Gastroesophageal sphincter (tissue), 3 donors: Measurements from ENCODE around the gene ZNF521.

Source experiments
- EP300 ChIP-seq: sonication (generic); formaldehyde crosslinking; IDR thresholded peaks from one replicate; pipeline ENCODE4 v1.6.1; 2017; ENCODE audit warnings: antibody characterized with exemption, mild to moderate bottlenecking
- POLR2A ChIP-seq, 2 donors: fragments of 450-650 bp; IDR thresholded peaks; one replicate each; pipeline ENCODE4 v1.6.1; 2017; ENCODE audit warnings: antibody characterized with exemption in 2 of 2, mild to moderate bottlenecking in 2 of 2, moderate library complexity in 1 of 2
- POLR2AphosphoS5 ChIP-seq: sonication (generic); formaldehyde crosslinking; IDR thresholded peaks from one replicate; pipeline ENCODE4 v1.6.1; 2017; ENCODE audit warnings: antibody characterized with exemption
- TF ChIP-seq, protein P1 (sequence below), 4 experiments: fragments of 200-600 bp in 2 of 4; fragments of 450-650 bp in 2 of 4; sonication (generic) in 1 of 4; IDR thresholded peaks; one replicate each; pipeline ENCODE4 v1.5.1; 2017 to 2019; ENCODE audit warnings: antibody characterized with exemption in 4 of 4, mild to moderate bottlenecking in 2 of 4, moderate library complexity in 2 of 4

DNA sequence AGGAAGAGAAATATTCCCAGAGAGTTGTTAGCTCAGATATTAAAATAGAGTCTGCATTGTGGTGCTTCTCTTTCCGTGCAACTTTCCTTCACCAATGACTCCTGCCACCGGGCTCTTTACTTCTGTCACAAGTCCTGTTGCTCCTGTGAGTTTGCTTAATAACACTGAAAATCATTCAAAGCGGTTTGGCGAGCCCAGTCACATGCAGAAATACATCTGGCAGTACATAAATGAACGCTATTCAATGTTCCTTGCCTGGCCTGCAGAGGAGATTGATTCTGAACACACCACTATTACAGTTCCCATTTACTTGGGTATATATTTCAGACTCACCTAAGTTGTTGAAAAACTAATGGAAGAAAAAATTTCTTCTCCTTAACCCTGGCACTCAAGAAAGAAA, 276.6 kb downstream of the ZNF521 start:
- TF ChIP-seq, protein P1, sequence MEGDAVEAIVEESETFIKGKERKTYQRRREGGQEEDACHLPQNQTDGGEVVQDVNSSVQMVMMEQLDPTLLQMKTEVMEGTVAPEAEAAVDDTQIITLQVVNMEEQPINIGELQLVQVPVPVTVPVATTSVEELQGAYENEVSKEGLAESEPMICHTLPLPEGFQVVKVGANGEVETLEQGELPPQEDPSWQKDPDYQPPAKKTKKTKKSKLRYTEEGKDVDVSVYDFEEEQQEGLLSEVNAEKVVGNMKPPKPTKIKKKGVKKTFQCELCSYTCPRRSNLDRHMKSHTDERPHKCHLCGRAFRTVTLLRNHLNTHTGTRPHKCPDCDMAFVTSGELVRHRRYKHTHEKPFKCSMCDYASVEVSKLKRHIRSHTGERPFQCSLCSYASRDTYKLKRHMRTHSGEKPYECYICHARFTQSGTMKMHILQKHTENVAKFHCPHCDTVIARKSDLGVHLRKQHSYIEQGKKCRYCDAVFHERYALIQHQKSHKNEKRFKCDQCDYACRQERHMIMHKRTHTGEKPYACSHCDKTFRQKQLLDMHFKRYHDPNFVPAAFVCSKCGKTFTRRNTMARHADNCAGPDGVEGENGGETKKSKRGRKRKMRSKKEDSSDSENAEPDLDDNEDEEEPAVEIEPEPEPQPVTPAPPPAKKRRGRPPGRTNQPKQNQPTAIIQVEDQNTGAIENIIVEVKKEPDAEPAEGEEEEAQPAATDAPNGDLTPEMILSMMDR (IDR thresholded peaks at IDR 0.05) = no peak
- TF ChIP-seq EP300 = no peak
- TF ChIP-seq POLR2A (IDR thresholded peaks at IDR 0.05) = no peak
- TF ChIP-seq POLR2AphosphoS5 = no peak
